Loucy (cell line): ENCODE data around the gene CNTROB.

Experiments
- CTCF ChIP-seq: fragments of 200-600 bp; sonication (generic); conservative IDR thresholded peaks from 2 replicates; pipeline ENCODE4 v1.5.1; 2014; ENCODE audit warnings: mild to moderate bottlenecking, antibody characterized with exemption, low read length
- EZH2phosphoT487 ChIP-seq: fragments of 200-600 bp; IDR thresholded peaks from 2 replicates; pipeline ENCODE4 v1.6.1; 2018; ENCODE audit warnings: antibody characterized with exemption, mild to moderate bottlenecking, moderate library complexity, borderline replicate concordance

GRCh38 chr17:7927596-7927995, 4.4 kb upstream of the CNTROB start:
- no peak for TF ChIP-seq CTCF
- no peak for TF ChIP-seq EZH2phosphoT487
